Ovary (tissue), 3 donors: ENCODE results near the gene SERPINI2.

Experiments
- CTCF ChIP-seq, 3 donors: fragments of 450-650 bp in 2 of 3; fragments of 200-600 bp in 1 of 3; IDR thresholded peaks; one replicate each; pipeline versions ENCODE4 v1.5.1 to v1.8.0; 2016 to 2022; ENCODE audit warnings: antibody characterized with exemption in 3 of 3, mild to moderate bottlenecking in 1 of 3
- POLR2A ChIP-seq: fragments of 450-650 bp; IDR thresholded peaks from one replicate; pipeline ENCODE4 v1.6.1; 2017; ENCODE audit warnings: antibody characterized with exemption, mild to moderate bottlenecking, moderate library complexity
- donor health status: DM: no; HTN: no; CAD: no.

DNA sequence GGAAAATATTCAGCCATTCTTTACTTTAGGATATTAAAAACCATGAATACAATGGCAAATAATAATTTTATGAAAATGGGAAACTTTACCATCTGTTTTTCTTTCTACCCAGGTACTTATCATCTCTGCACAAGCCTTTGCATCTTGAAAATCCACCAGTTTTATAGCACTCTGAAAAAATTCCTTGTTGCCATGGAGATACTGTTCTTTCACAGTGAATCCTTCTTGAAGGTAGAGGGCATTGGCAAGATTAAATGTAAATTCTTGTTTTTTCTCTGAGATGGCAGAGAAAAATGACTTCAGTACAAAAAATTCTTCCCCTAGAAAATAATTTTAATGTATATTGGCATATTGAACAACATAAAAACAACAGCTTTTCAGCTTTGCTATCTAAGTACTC lies 6.9 kb downstream of the SERPINI2 start:
- TF ChIP-seq CTCF (IDR thresholded peaks at IDR 0.05) (no peak), POLR2A (no peak)
